Psoas muscle (tissue), 8 donors: Measurements from ENCODE around the gene SPTBN2. TPM values are rescaled to one million over a fixed set of nuclear protein-coding genes. Genes with fewer than 3 reads are reported as not detected.

ENCODE experiments used
- ATAC-seq, 4 donors: fragments of 200-7000 bp; cut with Tn5 transposase; one replicate each; pipeline ENCODE4 v1.9.1; 2020; ENCODE audit warnings: moderate library complexity in 3 of 4, mild to moderate bottlenecking in 2 of 4
- DNase-seq, 2 donors: peaks; one replicate each; pipeline ENCODE4 v3.0.0-alpha.2; 2020
- H3K27ac ChIP-seq: fragments of 200-600 bp; one replicate; pipeline ENCODE4 v1.8.0; 2022
- H3K27me3 ChIP-seq, 3 donors: fragments of 200-600 bp in 1 of 3; one replicate each; pipeline versions ENCODE4 v1.6.1 to v1.8.0; 2013 to 2022; ENCODE audit warnings: low read length in 2 of 3, mild to moderate bottlenecking in 2 of 3, moderate library complexity in 1 of 3; ENCODE audit not compliant: insufficient read depth in 3 of 3
- H3K36me3 ChIP-seq, 2 donors: fragments of 200-600 bp in 1 of 2; one replicate each; pipeline versions ENCODE4 v1.6.1 to v1.8.0; 2013 to 2022; ENCODE audit warnings: low read depth in 1 of 2, mild to moderate bottlenecking in 1 of 2, moderate library complexity in 1 of 2; ENCODE audit not compliant: insufficient read depth in 1 of 2
- H3K4me1 ChIP-seq: fragments of 200-600 bp; one replicate; pipeline ENCODE4 v1.8.0; 2022
- H3K4me3 ChIP-seq: fragments of 200-600 bp; one replicate; pipeline ENCODE4 v1.8.0; 2022; ENCODE audit warnings: mild to moderate bottlenecking
- H3K9me3 ChIP-seq: fragments of 200-600 bp; one replicate; pipeline ENCODE4 v1.8.0; 2022
- WGBS, 3 donors: extraction: QIAGEN DNeasy Blood & Tissue Kit; methylation state at CpG; one replicate each; pipeline versions ENCODE4 v1.1.6 to v1.1.7; 2013; 5-methylcytosine and 5-hydroxymethylcytosine counted together
- intact Hi-C, 2 donors: fragments of 100-400 bp; cut with DNase I; formaldehyde crosslinking; loops; one replicate each; pipeline versions ENCODE4 v1.11.0 to v1.14.2; 2022
- polyA plus RNA-seq, 3 donors: library from polyadenylated mRNA; stranded (reverse); fragments of 200-250 nt; gene quantifications; one replicate each; pipeline ENCODE4 v1.2.3, GENCODE V29; 2013
- total RNA-seq, 4 donors: library from RNA; stranded (reverse); fragmentation: NEBNext Ultra II Directional in 2 of 4; extraction: Animal tissue kit (Norgen Biotek cat#: 25700) in 2 of 4; gene quantifications; one replicate each; pipeline versions ENCODE4 v1.2.1 to v1.2.4, GENCODE V29; 2021 to 2023
- TF ChIP-seq, protein P1 (sequence below): fragments of 200-600 bp; IDR thresholded peaks from one replicate; pipeline ENCODE4 v1.8.0; 2022; ENCODE audit warnings: antibody characterized with exemption
- donor health status: healthy with polysubstance abuse.
- donor health status: DM: no; HTN: no; CAD: no; lungs with moderate emphysema.
- donor health status: Bipolar disorder and iron deficiency.
- donor health status: healthy.
- donor health status: DM: yes; HTN: yes; CAD: no.
- donor health status: DM: no; HTN: no; CAD: no.
- donor health status: DM: no; HTN: no; CAD: no.
- donor health status: DM: yes; HTN: yes; CAD: no.

SPTBN2 gene
- total and polyA plus RNA-seq, 7 donors: 0.08 to 1.4 (median 0.43) TPM; not detected in 1

DNA sequence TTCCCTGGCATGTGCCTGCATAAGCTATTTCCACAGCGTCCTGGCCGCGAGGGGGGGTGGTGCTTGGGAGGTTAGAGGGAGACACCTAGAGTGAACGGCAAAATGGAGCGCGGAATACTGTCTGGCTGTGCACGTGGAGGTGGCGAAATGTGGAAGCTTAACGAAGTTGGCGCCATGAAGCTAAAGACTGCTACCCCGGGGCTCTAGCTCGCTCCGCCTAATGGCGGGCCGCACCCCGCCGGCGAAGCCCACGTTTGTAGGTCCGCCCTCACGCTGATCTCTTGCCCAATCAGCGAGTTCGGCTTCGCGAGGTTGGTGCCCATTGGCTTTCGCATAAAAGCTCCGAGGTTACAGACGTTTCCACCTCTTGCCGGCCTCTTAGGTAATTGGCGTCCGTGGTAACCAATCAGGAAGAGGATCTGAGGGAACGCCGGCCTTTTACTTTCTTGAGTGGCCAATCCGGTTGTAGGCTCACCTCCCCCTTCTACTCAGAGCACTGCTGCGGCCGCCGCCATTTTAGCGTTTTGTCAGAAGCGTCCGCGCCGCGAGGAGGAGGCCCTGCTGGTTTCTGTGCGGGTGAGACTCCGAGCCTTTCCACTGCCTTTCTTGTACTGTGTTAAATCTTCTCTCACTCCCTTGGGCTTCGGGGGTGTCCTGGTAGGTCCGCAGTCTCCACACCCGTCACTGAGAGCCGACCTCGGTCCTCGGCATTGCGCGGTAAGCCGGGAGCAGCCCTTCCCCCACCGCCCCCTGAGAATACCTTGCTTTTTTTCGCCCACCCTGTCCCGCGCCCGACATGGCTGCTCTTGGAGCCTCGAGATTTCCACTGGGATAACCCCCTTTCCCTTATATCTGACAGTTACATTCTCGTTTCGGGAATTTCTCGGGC lies 90.6 kb downstream of the SPTBN2 start, which contains the start of gene RBM4:
Gene RBM4 (plus strand): TSS at position 527 of the 889 bp plus-strand sequence. CDS start 1,009 bp downstream, outside the sequence.
- Histone ChIP-seq H3K27ac (peak within 1 kb of the TSS; percentile 91), H3K27me3 (no peaks in the 10 kb centered on the region), H3K36me3 (peaks cover 11 to 47% of the 10 kb centered on the region in 2 donors), H3K9me3 (no peaks in the 10 kb centered on the region), H3K4me3 (peak within 1 kb of the TSS; percentile 87), H3K4me1 (peaks cover 46% of the 10 kb centered on the region)
- 0% methylated on average over 56 to 63 of the region's 63 CpGs for WGBS, 3 donors
- intact Hi-C loops: no loop called here
- TF ChIP-seq, protein P1, sequence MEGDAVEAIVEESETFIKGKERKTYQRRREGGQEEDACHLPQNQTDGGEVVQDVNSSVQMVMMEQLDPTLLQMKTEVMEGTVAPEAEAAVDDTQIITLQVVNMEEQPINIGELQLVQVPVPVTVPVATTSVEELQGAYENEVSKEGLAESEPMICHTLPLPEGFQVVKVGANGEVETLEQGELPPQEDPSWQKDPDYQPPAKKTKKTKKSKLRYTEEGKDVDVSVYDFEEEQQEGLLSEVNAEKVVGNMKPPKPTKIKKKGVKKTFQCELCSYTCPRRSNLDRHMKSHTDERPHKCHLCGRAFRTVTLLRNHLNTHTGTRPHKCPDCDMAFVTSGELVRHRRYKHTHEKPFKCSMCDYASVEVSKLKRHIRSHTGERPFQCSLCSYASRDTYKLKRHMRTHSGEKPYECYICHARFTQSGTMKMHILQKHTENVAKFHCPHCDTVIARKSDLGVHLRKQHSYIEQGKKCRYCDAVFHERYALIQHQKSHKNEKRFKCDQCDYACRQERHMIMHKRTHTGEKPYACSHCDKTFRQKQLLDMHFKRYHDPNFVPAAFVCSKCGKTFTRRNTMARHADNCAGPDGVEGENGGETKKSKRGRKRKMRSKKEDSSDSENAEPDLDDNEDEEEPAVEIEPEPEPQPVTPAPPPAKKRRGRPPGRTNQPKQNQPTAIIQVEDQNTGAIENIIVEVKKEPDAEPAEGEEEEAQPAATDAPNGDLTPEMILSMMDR: no peak
- ATAC-seq: peak; percentile 96 to 97 (median 97)
- peak; percentile 96 to 98 for DNase-seq

DNA sequence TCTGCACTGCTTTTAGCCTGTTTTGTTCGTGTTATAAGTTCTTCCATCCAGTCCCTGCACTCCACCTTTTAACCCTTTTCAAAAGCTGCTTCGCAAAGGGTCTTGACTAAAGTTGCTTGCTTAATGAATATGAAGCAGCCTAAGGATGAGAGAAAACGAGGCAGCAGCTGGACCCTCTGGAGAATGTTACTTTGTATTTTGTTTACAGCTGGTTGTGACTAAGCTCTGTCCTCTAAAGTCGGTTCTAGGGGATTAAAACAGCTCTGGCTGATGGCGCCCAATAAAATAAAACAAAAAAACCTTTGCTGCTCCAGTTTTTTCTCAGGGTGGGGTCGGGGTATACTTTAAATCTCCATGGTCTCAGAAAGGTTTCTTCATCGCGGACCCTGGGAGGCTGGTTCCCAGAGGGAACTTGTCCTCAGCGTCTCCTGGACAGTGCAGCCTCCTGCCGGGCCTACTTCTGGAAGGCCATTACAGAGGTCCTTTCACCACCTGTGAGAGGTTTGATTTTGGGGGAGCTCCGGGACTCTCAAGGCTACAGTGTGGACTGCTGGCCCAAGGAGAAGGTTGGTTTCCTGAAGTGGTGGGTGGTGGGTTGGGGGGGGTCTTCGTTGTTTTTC lies 91.3 kb downstream of the SPTBN2 start:
- H3K4me3 ChIP-seq: peak overlapping the region; percentile 87
- no peaks in the 10 kb centered on the region for H3K9me3 ChIP-seq
- no peak for DNase-seq
- 32 to 40% (median 39%) methylated on average over 12 of the region's 12 CpGs for WGBS, 3 donors
- peaks cover 38% of the 10 kb centered on the region for H3K4me1 ChIP-seq
- TF ChIP-seq, protein P1: no peak
- peak overlapping the region; percentile 91 for H3K27ac ChIP-seq
- intact Hi-C loops: loop anchor here in 1 of 2 donors (2.0 kb wide), 1 partner anchor 21 kb away; the partner anchor contains the start of gene RBM14
- H3K36me3 ChIP-seq: peaks cover 11 to 44% of the 10 kb centered on the region in 2 donors
- no peaks in the 10 kb centered on the region for H3K27me3 ChIP-seq
- ATAC-seq: peak; percentile 6 to 25 (median 14)

DNA sequence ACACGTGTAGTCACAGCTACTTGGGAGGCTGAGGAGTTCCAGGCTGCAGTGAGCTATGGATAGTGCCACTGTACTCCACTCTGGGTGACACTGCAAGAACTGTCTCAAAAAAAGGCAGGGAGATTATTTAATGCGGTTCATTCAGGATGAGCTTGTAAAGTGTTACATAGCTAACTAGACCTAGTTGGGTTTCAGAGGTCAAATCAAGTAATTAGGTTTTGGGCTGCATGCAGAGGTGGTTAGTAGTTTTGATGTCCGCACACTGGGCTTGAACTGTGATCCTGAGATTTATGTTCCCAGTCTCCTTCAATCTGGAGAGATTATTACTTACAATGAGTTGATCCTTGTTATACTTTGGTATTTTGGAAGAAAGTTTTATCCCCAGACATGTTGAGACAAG lies 92.6 kb downstream of the SPTBN2 start:
- Histone ChIP-seq H3K9me3 (no peaks in the 10 kb centered on the region), H3K27ac (peak overlapping the region; percentile 91), H3K4me3 (no peak overlapping the region), H3K36me3 (peaks cover 10 to 33% of the 10 kb centered on the region in 2 donors), H3K4me1 (peaks cover 30% of the 10 kb centered on the region), H3K27me3 (no peaks in the 10 kb centered on the region)
- WGBS, 3 donors: 76 to 81% (median 79%) methylated on average over 3 of the region's 3 CpGs
- ATAC-seq: no peak
- intact Hi-C loops: loop anchor here in 1 of 2 donors (2.0 kb wide), 1 partner anchor 20 kb away; the partner anchor contains the start of gene RBM14
- TF ChIP-seq, protein P1: no peak
- DNase-seq: no peak

Other genes starting within 250 kb of the SPTBN2 start
- 10 to 100 TPM; 24.0 to 44.4 (median 29.8) TPM for gene DPP3, start 248.8 kb downstream of the SPTBN2 start, total RNA-seq
- gene DPP3, start 248.8 kb downstream of the SPTBN2 start, polyA plus RNA-seq: 10 to 100 TPM; 30.7 to 58.7 (median 57.9) TPM
- 10 to 100 TPM in 3 of 4 donors, 1 to 10 TPM in 1; 8.4 to 15.3 (median 12.1) TPM for gene BBS1, start 218.6 kb downstream of the SPTBN2 start, total RNA-seq
- gene BBS1, start 218.6 kb downstream of the SPTBN2 start, polyA plus RNA-seq: 10 to 100 TPM in 1 of 3 donors, 1 to 10 TPM in 2; 4.4 to 13.8 (median 5.0) TPM
- 1 to 10 TPM; 3.9 to 6.5 (median 5.2) TPM for gene ZDHHC24, start 183.2 kb downstream of the SPTBN2 start, total RNA-seq
- gene ZDHHC24, start 183.2 kb downstream of the SPTBN2 start, polyA plus RNA-seq: 1 to 10 TPM; 5.4 to 7.6 (median 5.5) TPM
- gene ACTN3, start 182.3 kb downstream of the SPTBN2 start, total RNA-seq: 100 to 1,000 TPM in 1 of 4 donors, 10 to 100 TPM in 2, 1 to 10 TPM in 1; 2.9 to 254 (median 78.4) TPM
- gene ACTN3, start 182.3 kb downstream of the SPTBN2 start, polyA plus RNA-seq: 100 to 1,000 TPM in 1 of 3 donors, 10 to 100 TPM in 1, 1 to 10 TPM in 1; 8.7 to 531 (median 15.1) TPM
- gene CTSF, start 160.6 kb downstream of the SPTBN2 start, total RNA-seq: 10 to 100 TPM; 31.5 to 79.0 (median 50.3) TPM
- 10 to 100 TPM; 16.5 to 33.0 (median 31.5) TPM for gene CTSF, start 160.6 kb downstream of the SPTBN2 start, polyA plus RNA-seq
- gene CCDC87, start 136.2 kb downstream of the SPTBN2 start, total RNA-seq: under 1 TPM in 3 of 4 donors, not detected in 1; 0.36 to 0.46 (median 0.36) TPM
- gene CCDC87, start 136.2 kb downstream of the SPTBN2 start, polyA plus RNA-seq: 1 to 10 TPM in 1 of 3 donors, under 1 TPM in 2; 0.06 to 1.1 (median 0.20) TPM
- 10 to 100 TPM; 10.5 to 17.0 (median 14.8) TPM for gene CCS, start 136.0 kb downstream of the SPTBN2 start, total RNA-seq
- gene CCS, start 136.0 kb downstream of the SPTBN2 start, polyA plus RNA-seq: 10 to 100 TPM; 15.2 to 22.9 (median 15.7) TPM
- gene RBM14, start 112.6 kb downstream of the SPTBN2 start, total RNA-seq: 10 to 100 TPM; 21.1 to 39.3 (median 34.0) TPM
- gene RBM14, start 112.6 kb downstream of the SPTBN2 start, polyA plus RNA-seq: 10 to 100 TPM; 15.0 to 22.6 (median 17.6) TPM
- gene RBM4, start 90.5 kb downstream of the SPTBN2 start, total RNA-seq: 10 to 100 TPM; 54.5 to 80.8 (median 66.8) TPM
- gene RBM4, start 90.5 kb downstream of the SPTBN2 start, polyA plus RNA-seq: 10 to 100 TPM; 54.8 to 67.4 (median 57.9) TPM
- gene RBM4B, start 51.3 kb downstream of the SPTBN2 start, total RNA-seq: 10 to 100 TPM in 2 of 4 donors, 1 to 10 TPM in 2; 3.6 to 11.0 (median 8.2) TPM
- gene RBM4B, start 51.3 kb downstream of the SPTBN2 start, polyA plus RNA-seq: 10 to 100 TPM in 1 of 3 donors, 1 to 10 TPM in 2; 8.9 to 12.8 (median 10.0) TPM
- 1 to 10 TPM; 3.1 to 5.0 (median 4.3) TPM for gene RCE1, start 114.2 kb upstream of the SPTBN2 start, total RNA-seq
- gene RCE1, start 114.2 kb upstream of the SPTBN2 start, polyA plus RNA-seq: 10 to 100 TPM in 1 of 3 donors, 1 to 10 TPM in 2; 4.2 to 13.2 (median 5.1) TPM
- gene LRFN4, start 127.8 kb upstream of the SPTBN2 start, total RNA-seq: 10 to 100 TPM in 3 of 4 donors, 1 to 10 TPM in 1; 7.4 to 11.8 (median 10.7) TPM
- 10 to 100 TPM in 2 of 3 donors, 1 to 10 TPM in 1; 8.5 to 16.6 (median 15.3) TPM for gene LRFN4, start 127.8 kb upstream of the SPTBN2 start, polyA plus RNA-seq
- 10 to 100 TPM; 16.7 to 33.0 (median 25.3) TPM for gene PC, start 229.2 kb upstream of the SPTBN2 start, total RNA-seq
- gene PC, start 229.2 kb upstream of the SPTBN2 start, polyA plus RNA-seq: 10 to 100 TPM; 11.1 to 48.8 (median 18.3) TPM
- not detected for gene C11orf86, start 246.1 kb upstream of the SPTBN2 start, total RNA-seq
- under 1 TPM in 2 of 3 donors, not detected in 1; 0.04 to 0.10 TPM for gene C11orf86, start 246.1 kb upstream of the SPTBN2 start, polyA plus RNA-seq